Peyer's patch (tissue), 4 donors: Measurements from ENCODE around the gene RBMX2.

Source experiments
- POLR2A ChIP-seq, 2 donors: fragments of 450-650 bp; IDR thresholded peaks; one replicate each; pipeline ENCODE4 v1.5.1; 2017; ENCODE audit warnings: antibody characterized with exemption in 2 of 2, mild to moderate bottlenecking in 2 of 2, moderate library complexity in 2 of 2
- TF ChIP-seq, protein P1 (sequence below), 6 experiments: fragments of 450-650 bp in 4 of 6; fragments of 200-600 bp in 2 of 6; sonication (generic) in 1 of 6; IDR thresholded peaks; one replicate each; pipeline ENCODE4 v1.5.1; 2017 to 2019; ENCODE audit warnings: antibody characterized with exemption in 6 of 6, mild to moderate bottlenecking in 3 of 6, moderate library complexity in 1 of 6

GRCh38 chrX:130415201-130415600 lies 13.4 kb downstream of the RBMX2 start:
- TF ChIP-seq, protein P1, sequence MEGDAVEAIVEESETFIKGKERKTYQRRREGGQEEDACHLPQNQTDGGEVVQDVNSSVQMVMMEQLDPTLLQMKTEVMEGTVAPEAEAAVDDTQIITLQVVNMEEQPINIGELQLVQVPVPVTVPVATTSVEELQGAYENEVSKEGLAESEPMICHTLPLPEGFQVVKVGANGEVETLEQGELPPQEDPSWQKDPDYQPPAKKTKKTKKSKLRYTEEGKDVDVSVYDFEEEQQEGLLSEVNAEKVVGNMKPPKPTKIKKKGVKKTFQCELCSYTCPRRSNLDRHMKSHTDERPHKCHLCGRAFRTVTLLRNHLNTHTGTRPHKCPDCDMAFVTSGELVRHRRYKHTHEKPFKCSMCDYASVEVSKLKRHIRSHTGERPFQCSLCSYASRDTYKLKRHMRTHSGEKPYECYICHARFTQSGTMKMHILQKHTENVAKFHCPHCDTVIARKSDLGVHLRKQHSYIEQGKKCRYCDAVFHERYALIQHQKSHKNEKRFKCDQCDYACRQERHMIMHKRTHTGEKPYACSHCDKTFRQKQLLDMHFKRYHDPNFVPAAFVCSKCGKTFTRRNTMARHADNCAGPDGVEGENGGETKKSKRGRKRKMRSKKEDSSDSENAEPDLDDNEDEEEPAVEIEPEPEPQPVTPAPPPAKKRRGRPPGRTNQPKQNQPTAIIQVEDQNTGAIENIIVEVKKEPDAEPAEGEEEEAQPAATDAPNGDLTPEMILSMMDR (IDR thresholded peaks at IDR 0.05): no peak
- TF ChIP-seq POLR2A (IDR thresholded peaks at IDR 0.05): no peak
